ENCODE data around the gene CFAP65.

DNA sequence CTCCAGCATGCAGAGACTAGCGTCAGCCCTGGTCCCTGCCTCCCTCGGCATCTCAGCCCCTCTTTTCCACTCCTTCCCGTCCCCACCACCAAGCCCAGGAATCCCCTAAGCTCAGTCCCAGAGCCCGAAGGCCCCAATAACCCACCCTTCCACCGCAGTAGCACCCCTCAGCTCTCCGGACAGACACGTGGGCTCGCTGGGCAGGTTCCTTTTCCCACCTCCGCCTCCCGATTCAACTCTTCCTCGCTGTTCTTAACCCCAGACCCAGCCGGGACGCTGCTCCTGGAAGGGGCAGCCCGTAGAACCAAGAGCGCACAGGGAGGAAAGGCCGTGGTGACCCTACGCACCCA is 18.0 kb upstream of the CFAP65 start:
- TF ChIP-seq EP300 (IDR thresholded peaks at IDR 0.05) (no peak), POLR2A (IDR thresholded peaks at IDR 0.05) (no peak)
- TF ChIP-seq, protein P1, sequence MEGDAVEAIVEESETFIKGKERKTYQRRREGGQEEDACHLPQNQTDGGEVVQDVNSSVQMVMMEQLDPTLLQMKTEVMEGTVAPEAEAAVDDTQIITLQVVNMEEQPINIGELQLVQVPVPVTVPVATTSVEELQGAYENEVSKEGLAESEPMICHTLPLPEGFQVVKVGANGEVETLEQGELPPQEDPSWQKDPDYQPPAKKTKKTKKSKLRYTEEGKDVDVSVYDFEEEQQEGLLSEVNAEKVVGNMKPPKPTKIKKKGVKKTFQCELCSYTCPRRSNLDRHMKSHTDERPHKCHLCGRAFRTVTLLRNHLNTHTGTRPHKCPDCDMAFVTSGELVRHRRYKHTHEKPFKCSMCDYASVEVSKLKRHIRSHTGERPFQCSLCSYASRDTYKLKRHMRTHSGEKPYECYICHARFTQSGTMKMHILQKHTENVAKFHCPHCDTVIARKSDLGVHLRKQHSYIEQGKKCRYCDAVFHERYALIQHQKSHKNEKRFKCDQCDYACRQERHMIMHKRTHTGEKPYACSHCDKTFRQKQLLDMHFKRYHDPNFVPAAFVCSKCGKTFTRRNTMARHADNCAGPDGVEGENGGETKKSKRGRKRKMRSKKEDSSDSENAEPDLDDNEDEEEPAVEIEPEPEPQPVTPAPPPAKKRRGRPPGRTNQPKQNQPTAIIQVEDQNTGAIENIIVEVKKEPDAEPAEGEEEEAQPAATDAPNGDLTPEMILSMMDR (IDR thresholded peaks at IDR 0.05), result no peak

Data from upper lobe of left lung (tissue), 4 donors.